Central memory CD8-positive, alpha-beta T cell (primary cell): ENCODE data around the gene C19orf67.

Source experiments
- ATAC-seq: fragments of 150-1000 bp; cut with Tn5 transposase; replicated peaks from 2 replicates; pipeline ENCODE4 v1.10.0; 2022; ENCODE audit warnings: mild to moderate bottlenecking, moderate FRiP score, moderate number of reproducible peaks; ENCODE audit not compliant: poor library complexity, severe bottlenecking; ENCODE audit errors: extremely low read depth
- DNase-seq, 2 donors: peaks; one replicate each; pipeline ENCODE4 v3.0.0; 2021; ENCODE audit warnings: low spot score in 2 of 2
- H3K27ac Mint-ChIP-seq: one replicate; pipeline ENCODE4 v1.8.0; 2022; ENCODE audit warnings: low read depth, mild to moderate bottlenecking, moderate library complexity, mixed read lengths
- H3K27me3 Mint-ChIP-seq: one replicate; pipeline ENCODE4 v1.8.0; 2022; ENCODE audit warnings: mixed read lengths
- H3K36me3 Mint-ChIP-seq: one replicate; pipeline ENCODE4 v1.8.0; 2022; ENCODE audit warnings: mild to moderate bottlenecking, moderate library complexity, mixed read lengths; ENCODE audit not compliant: insufficient read depth
- H3K4me1 Mint-ChIP-seq: one replicate; pipeline ENCODE4 v1.8.0; 2022; ENCODE audit warnings: mixed read lengths
- H3K4me3 Mint-ChIP-seq: one replicate; pipeline ENCODE4 v1.8.0; 2022; ENCODE audit warnings: mild to moderate bottlenecking, moderate library complexity, mixed read lengths
- H3K9me3 Mint-ChIP-seq: one replicate; pipeline ENCODE4 v1.8.0; 2022; ENCODE audit warnings: mixed read lengths

The C19orf67 gene

GRCh38 chr19:14103310-14103709, 17.7 kb upstream of the C19orf67 start:
- no peak for ATAC-seq
- no peaks in the 10 kb centered on the region for H3K4me1 Mint-ChIP-seq
- no peak overlapping the region for H3K27ac Mint-ChIP-seq
- no peaks in the 10 kb centered on the region for H3K9me3 Mint-ChIP-seq
- H3K36me3 Mint-ChIP-seq: peaks cover 20% of the 10 kb centered on the region
- H3K4me3 Mint-ChIP-seq: no peak overlapping the region
- H3K27me3 Mint-ChIP-seq: no peaks in the 10 kb centered on the region
- no peak for DNase-seq

GRCh38 chr19:14102756-14103155, 17.2 kb upstream of the C19orf67 start:
- Mint-ChIP-seq H3K4me3 (no peak overlapping the region), H3K36me3 (peaks cover 19% of the 10 kb centered on the region), H3K4me1 (no peaks in the 10 kb centered on the region), H3K9me3 (no peaks in the 10 kb centered on the region), H3K27ac (no peak overlapping the region), H3K27me3 (no peaks in the 10 kb centered on the region)
- ATAC-seq (no peak), DNase-seq (no peak)

- DNase-seq (no peak), ATAC-seq (no peak)
- Mint-ChIP-seq H3K4me3 (no peak overlapping the region), H3K27me3 (no peaks in the 10 kb centered on the region), H3K36me3 (peaks cover 21% of the 10 kb centered on the region), H3K4me1 (no peaks in the 10 kb centered on the region), H3K9me3 (no peaks in the 10 kb centered on the region), H3K27ac (no peak overlapping the region)
These were observed 16.6 kb upstream of the C19orf67 start for GRCh38 chr19:14102102-14102696.

- ATAC-seq: no peak
- DNase-seq: no peak
- H3K9me3 Mint-ChIP-seq: no peaks in the 10 kb centered on the region
- H3K36me3 Mint-ChIP-seq: peaks cover 21% of the 10 kb centered on the region
- no peak overlapping the region for H3K4me3 Mint-ChIP-seq
- H3K27ac Mint-ChIP-seq: no peak overlapping the region
- no peaks in the 10 kb centered on the region for H3K4me1 Mint-ChIP-seq
- no peaks in the 10 kb centered on the region for H3K27me3 Mint-ChIP-seq
These were observed 15.5 kb upstream of the C19orf67 start for GRCh38 chr19:14101003-14101545.

GRCh38 chr19:14097532-14098151, 12.1 kb upstream of the C19orf67 start:
- H3K9me3 Mint-ChIP-seq: no peaks in the 10 kb centered on the region
- H3K27me3 Mint-ChIP-seq: no peaks in the 10 kb centered on the region
- H3K36me3 Mint-ChIP-seq: peaks cover 14% of the 10 kb centered on the region
- no peaks in the 10 kb centered on the region for H3K4me1 Mint-ChIP-seq
- DNase-seq (no peak), ATAC-seq (no peak)
- H3K27ac Mint-ChIP-seq: no peak overlapping the region
- H3K4me3 Mint-ChIP-seq: no peak overlapping the region

- no peaks in the 10 kb centered on the region for H3K27me3 Mint-ChIP-seq
- no peak overlapping the region for H3K27ac Mint-ChIP-seq
- peaks cover 22% of the 10 kb centered on the region for H3K36me3 Mint-ChIP-seq
- H3K4me3 Mint-ChIP-seq: no peak overlapping the region
- no peak for ATAC-seq
- no peaks in the 10 kb centered on the region for H3K9me3 Mint-ChIP-seq
- H3K4me1 Mint-ChIP-seq: peaks cover 9% of the 10 kb centered on the region
- DNase-seq: no peak
These were observed 10.8 kb upstream of the C19orf67 start for GRCh38 chr19:14096272-14096992.

GRCh38 chr19:14094854-14095253, 9.3 kb upstream of the C19orf67 start:
- Mint-ChIP-seq H3K4me1 (peaks cover 11% of the 10 kb centered on the region), H3K36me3 (peaks cover 21% of the 10 kb centered on the region), H3K9me3 (no peaks in the 10 kb centered on the region), H3K27me3 (no peaks in the 10 kb centered on the region), H3K27ac (no peak overlapping the region), H3K4me3 (no peak overlapping the region)
- ATAC-seq: no peak
- no peak for DNase-seq

GRCh38 chr19:14093117-14093823, 7.7 kb upstream of the C19orf67 start:
- peaks cover 17% of the 10 kb centered on the region for H3K4me1 Mint-ChIP-seq
- peaks cover 28% of the 10 kb centered on the region for H3K36me3 Mint-ChIP-seq
- no peak overlapping the region for H3K27ac Mint-ChIP-seq
- peak overlapping the region; percentile 19 for H3K4me3 Mint-ChIP-seq
- no peaks in the 10 kb centered on the region for H3K9me3 Mint-ChIP-seq
- DNase-seq (no peak), ATAC-seq (no peak)
- no peaks in the 10 kb centered on the region for H3K27me3 Mint-ChIP-seq

GRCh38 chr19:14091813-14092462, 6.4 kb upstream of the C19orf67 start:
- peaks cover 26% of the 10 kb centered on the region for H3K36me3 Mint-ChIP-seq
- H3K27ac Mint-ChIP-seq: peak overlapping the region; percentile 95
- H3K4me3 Mint-ChIP-seq: peak overlapping the region; percentile 97
- H3K9me3 Mint-ChIP-seq: no peaks in the 10 kb centered on the region
- no peaks in the 10 kb centered on the region for H3K27me3 Mint-ChIP-seq
- no peak for ATAC-seq
- no peak for DNase-seq
- peaks cover 17% of the 10 kb centered on the region for H3K4me1 Mint-ChIP-seq

GRCh38 chr19:14091081-14091812, 5.7 kb upstream of the C19orf67 start:
- H3K4me1 Mint-ChIP-seq: peaks cover 17% of the 10 kb centered on the region
- H3K36me3 Mint-ChIP-seq: peaks cover 26% of the 10 kb centered on the region
- H3K4me3 Mint-ChIP-seq: peak overlapping the region; percentile 97
- H3K9me3 Mint-ChIP-seq: no peaks in the 10 kb centered on the region
- DNase-seq (peak; percentile 57 to 65), ATAC-seq (peak; percentile 47)
- no peaks in the 10 kb centered on the region for H3K27me3 Mint-ChIP-seq
- peak overlapping the region; percentile 95 for H3K27ac Mint-ChIP-seq

- H3K4me1 Mint-ChIP-seq: peaks cover 17% of the 10 kb centered on the region
- H3K4me3 Mint-ChIP-seq: peak within 1 kb of the TSS; percentile 97
- H3K9me3 Mint-ChIP-seq: no peaks in the 10 kb centered on the region
- H3K27ac Mint-ChIP-seq: peak within 1 kb of the TSS; percentile 95
- peaks cover 26% of the 10 kb centered on the region for H3K36me3 Mint-ChIP-seq
- DNase-seq (peak in 1 of 2 donors; percentile 64), ATAC-seq (peak; percentile 66)
- H3K27me3 Mint-ChIP-seq: no peaks in the 10 kb centered on the region
These were observed 5.0 kb upstream of the C19orf67 start, which contains the start of gene SAMD1 for GRCh38 chr19:14090509-14091080. Gene SAMD1, minus strand, starts transcription at chr19:14090751.
